Measurements from ENCODE around the gene ACTRT2. TPM values are rescaled to one million over a fixed set of nuclear protein-coding genes. Genes with fewer than 3 reads are reported as not detected.

The ACTRT2 gene
- total RNA-seq, 1 donor from 2014 or later, result not detected

GRCh38 chr1:3024588-3024987, 3.3 kb downstream of the ACTRT2 start:
- no peak for TF ChIP-seq CTCF (IDR thresholded peaks at IDR 0.05; ENCODE audit: unreplicated experiment)
- Mint-ChIP-seq H3K27ac (ENCODE audit: unreplicated experiment) (no peak overlapping the region), H3K4me3 (ENCODE audit: unreplicated experiment) (no peak overlapping the region), H3K9me3 (ENCODE audit: unreplicated experiment) (no peaks in the 10 kb centered on the region), H3K4me1 (ENCODE audit: unreplicated experiment) (no peaks in the 10 kb centered on the region), H3K27me3 (ENCODE audit: unreplicated experiment) (no peaks in the 10 kb centered on the region), H3K36me3 (ENCODE audit: low read depth, unreplicated experiment) (no peaks in the 10 kb centered on the region)
- no peak for DNase-seq (ENCODE audit: low spot score)

- no peaks in the 10 kb centered on the region for H3K27me3 Mint-ChIP-seq (ENCODE audit: unreplicated experiment)
These were observed 4.9 kb downstream of the ACTRT2 start for GRCh38 chr1:3026124-3026523.

GRCh38 chr1:3026581-3027391, 5.5 kb downstream of the ACTRT2 start:
- Mint-ChIP-seq H3K4me3 (ENCODE audit: unreplicated experiment) (no peak overlapping the region), H3K27me3 (ENCODE audit: unreplicated experiment) (no peaks in the 10 kb centered on the region), H3K27ac (ENCODE audit: unreplicated experiment) (no peak overlapping the region), H3K9me3 (ENCODE audit: unreplicated experiment) (no peaks in the 10 kb centered on the region), H3K4me1 (ENCODE audit: unreplicated experiment) (no peaks in the 10 kb centered on the region), H3K36me3 (ENCODE audit: low read depth, unreplicated experiment) (no peaks in the 10 kb centered on the region)
- TF ChIP-seq CTCF (IDR thresholded peaks at IDR 0.05; ENCODE audit: unreplicated experiment), result no peak
- no peak for DNase-seq (ENCODE audit: low spot score)

More at GRCh38 chr1:3026124-3026523, 4.9 kb downstream of the ACTRT2 start:
- H3K4me3 Mint-ChIP-seq (ENCODE audit: unreplicated experiment), result no peak overlapping the region
- no peaks in the 10 kb centered on the region for H3K4me1 Mint-ChIP-seq (ENCODE audit: unreplicated experiment)
- no peaks in the 10 kb centered on the region for H3K36me3 Mint-ChIP-seq (ENCODE audit: low read depth, unreplicated experiment)
- TF ChIP-seq CTCF (IDR thresholded peaks at IDR 0.05; ENCODE audit: unreplicated experiment), result no peak
- DNase-seq (ENCODE audit: low spot score), result no peak
- H3K27ac Mint-ChIP-seq (ENCODE audit: unreplicated experiment), result no peak overlapping the region
- no peaks in the 10 kb centered on the region for H3K9me3 Mint-ChIP-seq (ENCODE audit: unreplicated experiment)

GRCh38 chr1:3027611-3028371, 6.5 kb downstream of the ACTRT2 start:
- no peak for DNase-seq (ENCODE audit: low spot score)
- H3K27ac Mint-ChIP-seq (ENCODE audit: unreplicated experiment), result no peak overlapping the region
- no peaks in the 10 kb centered on the region for H3K9me3 Mint-ChIP-seq (ENCODE audit: unreplicated experiment)
- no peaks in the 10 kb centered on the region for H3K27me3 Mint-ChIP-seq (ENCODE audit: unreplicated experiment)
- H3K36me3 Mint-ChIP-seq (ENCODE audit: low read depth, unreplicated experiment), result no peaks in the 10 kb centered on the region
- no peak for TF ChIP-seq CTCF (IDR thresholded peaks at IDR 0.05; ENCODE audit: unreplicated experiment)
- H3K4me1 Mint-ChIP-seq (ENCODE audit: unreplicated experiment), result no peaks in the 10 kb centered on the region
- no peak overlapping the region for H3K4me3 Mint-ChIP-seq (ENCODE audit: unreplicated experiment)

Measured in endothelial cell (in vitro differentiated cells).